Measurements from ENCODE around the gene ZNF646.
A peak's percentile ranks its signal among the peaks of the same experiment; 100 is the strongest.

Gene ZNF646, protein sequence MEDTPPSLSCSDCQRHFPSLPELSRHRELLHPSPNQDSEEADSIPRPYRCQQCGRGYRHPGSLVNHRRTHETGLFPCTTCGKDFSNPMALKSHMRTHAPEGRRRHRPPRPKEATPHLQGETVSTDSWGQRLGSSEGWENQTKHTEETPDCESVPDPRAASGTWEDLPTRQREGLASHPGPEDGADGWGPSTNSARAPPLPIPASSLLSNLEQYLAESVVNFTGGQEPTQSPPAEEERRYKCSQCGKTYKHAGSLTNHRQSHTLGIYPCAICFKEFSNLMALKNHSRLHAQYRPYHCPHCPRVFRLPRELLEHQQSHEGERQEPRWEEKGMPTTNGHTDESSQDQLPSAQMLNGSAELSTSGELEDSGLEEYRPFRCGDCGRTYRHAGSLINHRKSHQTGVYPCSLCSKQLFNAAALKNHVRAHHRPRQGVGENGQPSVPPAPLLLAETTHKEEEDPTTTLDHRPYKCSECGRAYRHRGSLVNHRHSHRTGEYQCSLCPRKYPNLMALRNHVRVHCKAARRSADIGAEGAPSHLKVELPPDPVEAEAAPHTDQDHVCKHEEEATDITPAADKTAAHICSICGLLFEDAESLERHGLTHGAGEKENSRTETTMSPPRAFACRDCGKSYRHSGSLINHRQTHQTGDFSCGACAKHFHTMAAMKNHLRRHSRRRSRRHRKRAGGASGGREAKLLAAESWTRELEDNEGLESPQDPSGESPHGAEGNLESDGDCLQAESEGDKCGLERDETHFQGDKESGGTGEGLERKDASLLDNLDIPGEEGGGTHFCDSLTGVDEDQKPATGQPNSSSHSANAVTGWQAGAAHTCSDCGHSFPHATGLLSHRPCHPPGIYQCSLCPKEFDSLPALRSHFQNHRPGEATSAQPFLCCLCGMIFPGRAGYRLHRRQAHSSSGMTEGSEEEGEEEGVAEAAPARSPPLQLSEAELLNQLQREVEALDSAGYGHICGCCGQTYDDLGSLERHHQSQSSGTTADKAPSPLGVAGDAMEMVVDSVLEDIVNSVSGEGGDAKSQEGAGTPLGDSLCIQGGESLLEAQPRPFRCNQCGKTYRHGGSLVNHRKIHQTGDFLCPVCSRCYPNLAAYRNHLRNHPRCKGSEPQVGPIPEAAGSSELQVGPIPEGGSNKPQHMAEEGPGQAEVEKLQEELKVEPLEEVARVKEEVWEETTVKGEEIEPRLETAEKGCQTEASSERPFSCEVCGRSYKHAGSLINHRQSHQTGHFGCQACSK (N-terminal part only)

DNA sequence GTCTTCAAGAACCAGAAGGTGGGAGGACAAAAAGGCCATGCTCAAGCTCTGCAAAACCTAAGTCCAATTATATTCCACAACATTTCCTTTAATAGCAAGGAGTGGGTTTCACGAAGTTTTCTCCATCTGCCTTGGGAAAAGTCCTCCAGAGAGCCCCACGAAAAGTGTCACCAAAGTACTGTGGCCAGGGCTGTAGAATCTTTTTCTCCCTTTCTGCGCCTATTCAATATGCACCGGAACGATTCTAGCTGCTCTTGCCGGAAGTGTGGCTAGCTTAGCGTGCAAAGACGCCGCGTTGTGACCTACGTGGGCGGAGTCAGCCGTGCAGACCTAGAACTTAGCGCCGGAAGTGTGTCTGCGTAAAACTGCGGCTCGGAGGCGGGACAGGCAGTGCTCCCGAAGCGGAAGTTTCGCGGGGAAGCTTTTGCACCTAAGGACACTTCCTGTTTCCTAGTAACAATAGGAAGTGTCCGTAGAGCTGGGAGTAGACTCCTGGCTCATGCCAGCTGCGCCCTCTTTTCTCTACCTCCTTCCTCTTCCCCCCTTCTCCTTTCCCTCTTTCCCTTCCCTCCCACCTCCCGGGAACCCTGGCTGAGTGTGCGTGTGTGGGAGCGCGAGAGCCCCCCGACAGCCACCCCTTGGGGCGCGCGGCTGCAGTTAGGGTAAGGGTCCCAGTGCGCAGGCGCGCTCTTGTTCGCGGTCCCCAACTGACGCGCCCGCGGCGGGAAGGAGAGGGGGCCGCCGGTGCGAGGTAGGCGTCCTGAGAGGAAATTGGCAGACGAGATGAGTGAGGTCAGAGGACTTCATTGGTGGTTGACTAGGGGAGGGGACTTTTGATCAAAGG, at the start of gene ZNF646, which contains the start of gene ZNF668:
TSS of gene ZNF646 (plus strand) at position 453 of the 844 bp plus-strand sequence. CDS start 1,903 bp downstream, outside the sequence.
TSS of gene ZNF668 (minus strand) at position 271 of the 844 bp plus-strand sequence. CDS start 9,781 bp downstream, outside the sequence.
- DNase-seq = peak; percentile 99 to 100 (median 100)

DNA sequence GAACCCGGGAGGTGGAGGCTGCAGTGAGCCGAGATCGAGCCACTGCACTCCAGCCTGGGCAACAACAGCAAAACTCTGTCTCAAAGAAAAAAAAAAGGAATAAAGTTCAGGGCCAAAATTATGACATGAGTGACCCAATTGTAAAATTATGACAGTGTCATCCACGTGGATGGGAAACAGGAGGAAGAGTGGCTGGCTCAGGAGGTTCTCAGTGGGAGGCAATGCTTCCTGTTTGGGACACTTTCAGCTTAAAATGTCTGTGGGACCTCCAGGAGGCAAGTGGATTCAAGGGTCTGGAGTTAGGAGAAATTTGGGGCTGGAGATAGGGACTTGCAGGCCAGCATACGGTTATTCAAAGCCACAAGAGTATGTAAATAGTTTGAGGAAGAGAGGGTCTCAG, 48.9 kb upstream of the ZNF646 start:
- peak; percentile 74 to 82 (median 80) for DNase-seq

DNA sequence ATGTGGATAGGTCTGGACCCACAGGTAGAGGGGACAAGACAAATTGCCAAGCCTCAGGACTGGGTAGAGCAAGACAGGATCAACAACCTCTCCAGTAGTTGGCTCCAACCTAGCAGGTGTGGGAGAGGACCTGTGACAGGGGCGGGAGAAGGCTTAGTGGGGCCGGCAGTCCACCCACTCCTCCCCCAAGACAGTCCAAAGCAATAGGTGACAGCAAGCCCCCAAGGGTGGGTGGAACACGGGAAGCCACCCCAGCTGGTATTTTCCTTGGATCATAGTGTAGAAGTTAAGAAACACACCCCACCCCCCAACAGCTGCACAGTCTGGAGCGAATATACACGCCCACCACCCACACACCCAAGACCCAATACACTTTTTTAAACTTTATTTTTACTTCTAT, 45.0 kb upstream of the ZNF646 start:
- DNase-seq = no peak

- DNase-seq = peak in 2 of 3 donors; percentile 53 to 65
These were observed 42.9 kb upstream of the ZNF646 start for GRCh38 chr16:31031276-31031675.

DNA sequence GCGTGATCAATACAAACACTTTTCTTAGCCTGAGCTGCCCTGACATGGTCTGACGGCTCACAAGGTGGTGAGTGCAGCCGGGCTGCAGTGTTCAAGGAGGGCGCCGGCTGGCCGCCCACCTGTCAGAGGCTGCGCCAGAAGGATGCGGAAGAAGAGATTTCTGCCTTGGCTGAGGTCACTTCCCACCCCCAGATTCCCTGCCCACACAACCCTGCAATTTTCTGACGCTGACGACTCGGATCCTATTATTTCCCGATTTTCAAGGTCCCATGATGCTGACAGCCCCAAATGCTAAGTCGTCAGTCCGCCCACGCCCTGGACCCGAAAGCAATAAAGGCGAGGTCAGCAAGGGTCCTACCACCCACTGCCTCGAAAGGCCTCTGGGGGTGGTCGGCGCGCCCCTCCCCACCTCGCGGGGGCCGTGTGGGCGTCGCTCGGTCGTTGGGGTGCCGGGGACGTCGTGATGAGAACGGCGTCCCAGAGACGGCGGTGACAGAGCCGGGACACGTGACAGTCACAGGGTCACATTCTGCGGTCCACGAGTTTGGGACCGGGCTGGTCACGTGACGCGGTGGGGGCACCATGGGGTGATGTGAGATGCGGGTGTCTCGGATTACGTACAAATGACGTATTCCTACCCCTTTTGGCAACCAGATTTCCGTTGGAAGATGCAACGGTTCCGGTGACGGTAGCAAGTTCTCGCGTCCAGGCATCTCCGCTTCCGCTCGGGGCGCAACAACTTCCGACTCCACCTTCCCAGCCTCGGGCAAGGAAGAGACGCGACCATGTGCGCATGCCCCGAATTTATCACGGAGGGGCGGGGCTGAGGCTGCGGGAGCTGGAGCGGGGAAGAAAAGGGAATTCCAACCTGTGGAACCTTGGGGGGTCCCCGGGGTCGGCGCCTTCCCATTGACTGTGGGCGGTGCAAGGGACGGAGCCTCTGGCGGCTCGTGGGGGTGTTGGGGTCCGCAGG, 41.2 kb upstream of the ZNF646 start, which contains the start of gene STX4:
TSS of gene STX4 (plus strand) at position 823 of the 973 bp plus-strand sequence. CDS start 248 bp downstream, outside the sequence.
- DNase-seq = peak; percentile 99 to 100 (median 100)

DNA sequence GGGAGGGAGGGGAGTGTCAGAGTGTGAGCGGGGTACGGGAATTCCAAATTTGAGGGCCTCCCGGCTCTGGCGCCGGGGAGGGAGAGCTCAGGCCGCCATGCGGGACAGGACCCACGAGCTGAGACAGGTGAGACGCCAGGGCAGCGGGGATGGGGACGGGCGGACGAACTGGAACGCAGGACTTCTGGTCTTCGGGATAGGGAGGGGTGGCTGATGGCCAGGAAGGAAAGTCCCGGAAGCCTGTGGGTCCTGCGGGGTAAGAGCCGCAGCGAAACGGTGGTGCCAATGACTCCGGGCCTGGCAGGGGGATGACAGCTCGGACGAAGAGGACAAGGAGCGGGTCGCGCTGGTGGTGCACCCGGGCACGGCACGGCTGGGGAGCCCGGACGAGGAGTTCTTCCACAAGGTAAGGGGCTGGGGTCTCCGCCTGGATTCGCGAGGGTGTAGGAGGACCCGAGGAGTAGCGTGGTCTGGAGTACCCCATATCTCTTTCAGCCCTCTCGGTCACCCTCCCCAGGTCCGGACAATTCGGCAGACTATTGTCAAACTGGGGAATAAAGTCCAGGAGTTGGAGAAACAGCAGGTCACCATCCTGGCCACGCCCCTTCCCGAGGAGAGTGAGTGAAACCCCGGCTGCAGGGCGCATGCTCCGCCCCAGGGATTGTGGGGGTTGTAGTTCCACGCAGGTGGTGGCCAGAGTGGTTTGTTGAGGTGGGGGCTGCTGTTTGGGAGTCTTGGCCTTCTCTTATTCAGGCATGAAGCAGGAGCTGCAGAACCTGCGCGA, 40.3 kb upstream of the ZNF646 start:
- peak; percentile 90 to 95 (median 91) for DNase-seq

DNA sequence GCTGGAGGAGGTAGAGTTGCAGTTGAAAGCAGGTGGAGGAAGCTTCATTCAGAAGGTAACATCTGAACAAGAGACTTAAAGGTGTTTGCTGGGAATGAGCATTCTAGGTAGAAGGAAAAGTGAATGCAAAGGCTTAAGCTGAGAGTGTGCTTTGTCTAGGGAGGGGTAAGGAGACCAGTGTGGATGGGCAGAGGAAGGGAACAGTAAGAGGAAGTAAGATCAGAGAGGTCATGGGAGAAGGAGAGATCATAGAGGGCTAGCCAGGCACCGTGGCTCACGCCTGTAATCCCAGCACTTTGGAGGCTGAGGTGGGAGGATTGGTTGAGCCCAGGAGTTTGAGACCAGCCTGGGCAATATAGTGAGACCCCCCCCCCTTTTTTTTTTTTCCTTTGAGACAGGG, 37.5 kb upstream of the ZNF646 start:
- peak; percentile 60 to 63 (median 63) for DNase-seq

- DNase-seq = no peak
These were observed 35.2 kb upstream of the ZNF646 start for GRCh38 chr16:31038993-31039392.

GRCh38 chr16:31042866-31043265, 31.4 kb upstream of the ZNF646 start:
- DNase-seq = no peak

- DNase-seq = no peak
These were observed 30.9 kb upstream of the ZNF646 start for GRCh38 chr16:31043352-31043751.

DNA sequence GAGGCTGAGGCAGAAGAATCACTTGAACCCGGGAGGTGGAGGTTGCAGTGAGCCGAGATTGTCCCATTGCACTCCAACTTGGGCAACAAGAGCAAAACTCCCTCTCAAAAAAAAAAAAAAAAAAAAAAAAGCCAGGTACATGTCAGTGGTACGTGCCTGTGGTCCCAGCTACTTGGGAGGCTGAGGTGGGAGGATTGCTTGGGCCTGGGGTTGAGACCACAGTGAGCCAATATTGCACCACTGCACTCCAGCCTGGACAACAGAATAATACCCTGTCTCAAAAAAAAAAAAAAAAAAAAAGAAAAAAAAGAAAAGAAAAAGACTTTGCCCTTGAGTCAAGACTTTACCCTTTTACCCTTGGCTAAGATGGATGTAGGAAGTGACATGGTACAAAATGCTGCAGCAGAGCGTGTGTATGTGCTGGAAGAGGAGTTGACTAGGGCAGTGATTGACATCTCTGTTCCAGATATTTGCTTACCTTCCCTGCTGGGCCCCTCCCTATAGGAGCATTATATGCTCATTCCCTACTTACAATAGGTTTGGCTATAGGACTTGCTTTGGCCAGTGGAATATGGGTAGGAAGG, 30.2 kb upstream of the ZNF646 start:
- DNase-seq = no peak

DNA sequence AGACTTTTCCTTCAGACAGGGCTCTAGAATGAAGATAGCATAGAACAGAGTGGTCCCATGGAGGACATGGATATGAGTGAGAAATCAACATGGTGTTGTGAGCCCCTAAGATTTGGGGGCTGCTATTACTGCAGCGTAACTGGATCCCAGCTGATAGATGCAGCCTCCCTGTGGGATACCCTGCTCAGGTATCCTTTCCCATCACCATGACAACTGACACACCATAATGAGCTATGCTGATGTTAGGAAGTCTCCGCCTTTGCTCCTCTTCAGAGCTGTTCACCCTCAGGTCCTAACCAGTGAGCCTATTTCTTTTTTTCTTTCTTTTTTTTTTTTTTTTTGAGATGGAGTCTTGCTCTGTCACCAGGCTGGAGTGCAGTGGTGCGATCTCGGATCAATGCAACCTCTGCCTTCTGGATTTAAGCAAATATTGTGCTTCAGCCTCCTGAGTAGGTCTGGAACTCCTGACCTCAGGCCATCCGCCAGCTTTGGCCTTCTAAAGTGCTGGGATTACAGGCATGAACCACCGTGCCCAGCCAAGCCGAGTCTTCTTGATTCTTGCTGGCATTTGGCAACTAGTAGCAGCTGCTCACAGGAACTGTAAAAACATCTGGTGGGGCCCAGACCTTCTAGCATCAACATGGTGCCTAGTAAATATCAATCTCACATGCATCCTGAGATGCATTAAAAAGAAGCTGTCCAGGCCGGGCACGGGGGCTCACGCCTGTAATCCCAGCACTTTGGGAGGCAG, 23.8 kb upstream of the ZNF646 start:
- no peak for DNase-seq

GRCh38 chr16:31052114-31052513, 22.1 kb upstream of the ZNF646 start:
- peak; percentile 87 to 93 (median 92) for DNase-seq

DNA sequence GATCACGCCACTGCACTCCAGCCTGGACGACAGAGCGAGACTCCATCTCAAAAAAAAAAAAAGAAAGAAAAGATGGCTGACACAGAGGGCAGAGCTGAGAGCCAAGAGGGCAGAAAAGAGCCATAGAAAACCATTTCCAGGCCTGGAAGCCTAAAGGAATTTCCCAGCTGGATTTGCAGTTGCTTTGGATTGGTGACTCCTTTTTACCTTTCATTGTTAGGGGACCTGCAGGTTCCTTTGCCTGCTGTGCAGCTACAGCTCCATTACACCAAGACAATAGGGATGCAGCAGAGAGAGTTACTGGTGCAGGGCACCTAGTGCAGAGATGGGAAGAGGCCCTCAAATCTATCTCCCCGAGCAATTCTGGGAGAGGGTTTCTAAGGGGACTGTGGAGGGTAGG, 18.6 kb upstream of the ZNF646 start:
- DNase-seq = no peak

DNA sequence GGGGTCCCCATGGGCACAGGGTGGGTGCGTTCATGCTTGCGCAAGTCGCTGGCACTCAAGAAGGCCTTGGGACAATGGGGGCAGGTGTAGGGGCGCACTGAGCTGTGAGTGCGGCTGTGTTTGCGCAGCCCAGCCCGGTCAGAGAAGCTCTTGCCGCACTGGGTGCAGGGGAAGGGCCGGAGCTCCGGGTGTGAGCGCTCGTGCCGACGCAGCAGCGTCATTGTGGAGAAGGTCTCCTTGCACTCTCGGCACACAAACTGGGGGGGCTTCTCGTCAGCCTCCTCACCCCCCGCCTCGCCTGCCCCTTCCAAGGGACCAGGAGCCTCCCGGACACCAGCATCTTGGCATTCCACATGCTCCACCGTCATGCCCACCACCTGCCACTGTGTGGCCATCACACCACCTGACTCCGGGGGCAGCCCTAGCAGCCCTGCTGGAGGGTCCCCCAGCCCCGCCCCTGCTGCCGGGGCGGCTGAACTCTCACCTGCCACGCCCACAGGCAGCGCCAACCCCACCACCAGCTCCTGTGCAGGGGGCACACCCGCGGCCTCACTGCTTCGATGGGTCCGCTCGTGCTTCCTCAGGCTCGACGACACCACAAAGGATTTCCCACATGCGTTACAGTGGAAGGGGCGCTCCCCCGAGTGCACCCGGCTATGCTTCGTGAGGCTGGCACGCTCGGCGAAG, 13.0 kb upstream of the ZNF646 start:
- no peak for DNase-seq

GRCh38 chr16:31061813-31062440, 12.3 kb upstream of the ZNF646 start:
- no peak for DNase-seq

GRCh38 chr16:31063495-31063842, 10.8 kb upstream of the ZNF646 start:
- DNase-seq = no peak

All from suppressor macrophage treated with lipopolysaccharide for 1 hour (primary cell).